ENCODE results near the gene PDCL2. TPM values are rescaled to one million over a fixed set of nuclear protein-coding genes. Genes with fewer than 3 reads are reported as not detected.

The PDCL2 gene
- total RNA-seq, 1 donor from 2014 or later: not detected

GRCh38 chr4:55534306-55534705, 57.7 kb downstream of the PDCL2 start:
- no peak for DNase-seq (ENCODE audit: low spot score)
- Mint-ChIP-seq H3K4me3 (ENCODE audit: unreplicated experiment) (no peak overlapping the region), H3K9me3 (ENCODE audit: unreplicated experiment) (peaks cover 5% of the 10 kb centered on the region)

GRCh38 chr4:55530691-55531090, 61.4 kb downstream of the PDCL2 start:
- Mint-ChIP-seq H3K4me3 (ENCODE audit: unreplicated experiment) (no peak overlapping the region), H3K9me3 (ENCODE audit: unreplicated experiment) (no peaks in the 10 kb centered on the region), H3K36me3 (ENCODE audit: low read depth, unreplicated experiment) (peaks cover 7% of the 10 kb centered on the region), H3K4me1 (ENCODE audit: unreplicated experiment) (peaks cover 30% of the 10 kb centered on the region), H3K27me3 (ENCODE audit: unreplicated experiment) (no peaks in the 10 kb centered on the region), H3K27ac (ENCODE audit: unreplicated experiment) (peak overlapping the region; percentile 40)
- TF ChIP-seq CTCF (IDR thresholded peaks at IDR 0.05; ENCODE audit: unreplicated experiment): no peak
- DNase-seq (ENCODE audit: low spot score): no peak

More at GRCh38 chr4:55534306-55534705, 57.7 kb downstream of the PDCL2 start:
- H3K4me1 Mint-ChIP-seq (ENCODE audit: unreplicated experiment): peaks cover 19% of the 10 kb centered on the region
- H3K36me3 Mint-ChIP-seq (ENCODE audit: low read depth, unreplicated experiment): peaks cover 18% of the 10 kb centered on the region
- no peaks in the 10 kb centered on the region for H3K27me3 Mint-ChIP-seq (ENCODE audit: unreplicated experiment)
- no peak for TF ChIP-seq CTCF (IDR thresholded peaks at IDR 0.05; ENCODE audit: unreplicated experiment)
- H3K27ac Mint-ChIP-seq (ENCODE audit: unreplicated experiment): no peak overlapping the region

GRCh38 chr4:55530167-55530566, 61.9 kb downstream of the PDCL2 start:
- Mint-ChIP-seq H3K27ac (ENCODE audit: unreplicated experiment) (no peak overlapping the region), H3K27me3 (ENCODE audit: unreplicated experiment) (no peaks in the 10 kb centered on the region), H3K4me3 (ENCODE audit: unreplicated experiment) (no peak overlapping the region), H3K4me1 (ENCODE audit: unreplicated experiment) (peaks cover 30% of the 10 kb centered on the region), H3K36me3 (ENCODE audit: low read depth, unreplicated experiment) (peaks cover 7% of the 10 kb centered on the region), H3K9me3 (ENCODE audit: unreplicated experiment) (no peaks in the 10 kb centered on the region)
- DNase-seq (ENCODE audit: low spot score): no peak
- no peak for TF ChIP-seq CTCF (IDR thresholded peaks at IDR 0.05; ENCODE audit: unreplicated experiment)

- Mint-ChIP-seq H3K4me3 (ENCODE audit: unreplicated experiment) (no peak overlapping the region), H3K9me3 (ENCODE audit: unreplicated experiment) (no peaks in the 10 kb centered on the region), H3K27ac (ENCODE audit: unreplicated experiment) (no peak overlapping the region), H3K36me3 (ENCODE audit: low read depth, unreplicated experiment) (no peaks in the 10 kb centered on the region), H3K4me1 (ENCODE audit: unreplicated experiment) (peaks cover 30% of the 10 kb centered on the region), H3K27me3 (ENCODE audit: unreplicated experiment) (no peaks in the 10 kb centered on the region)
- no peak for DNase-seq (ENCODE audit: low spot score)
- no peak for TF ChIP-seq CTCF (IDR thresholded peaks at IDR 0.05; ENCODE audit: unreplicated experiment)
Observed at GRCh38 chr4:55528491-55528890, 63.6 kb downstream of the PDCL2 start.

GRCh38 chr4:55524844-55525571, 67.0 kb downstream of the PDCL2 start:
- no peak for TF ChIP-seq CTCF (IDR thresholded peaks at IDR 0.05; ENCODE audit: unreplicated experiment)
- Mint-ChIP-seq H3K4me1 (ENCODE audit: unreplicated experiment) (peaks cover 16% of the 10 kb centered on the region), H3K27ac (ENCODE audit: unreplicated experiment) (no peak overlapping the region), H3K27me3 (ENCODE audit: unreplicated experiment) (no peaks in the 10 kb centered on the region), H3K36me3 (ENCODE audit: low read depth, unreplicated experiment) (no peaks in the 10 kb centered on the region), H3K4me3 (ENCODE audit: unreplicated experiment) (no peak overlapping the region), H3K9me3 (ENCODE audit: unreplicated experiment) (no peaks in the 10 kb centered on the region)
- no peak for DNase-seq (ENCODE audit: low spot score)
